ENCODE results near the gene PCDHGA1. TPM values are rescaled to one million over a fixed set of nuclear protein-coding genes. Genes with fewer than 3 reads are reported as not detected.

Gene PCDHGA1
- total RNA-seq, result not detected

DNA sequence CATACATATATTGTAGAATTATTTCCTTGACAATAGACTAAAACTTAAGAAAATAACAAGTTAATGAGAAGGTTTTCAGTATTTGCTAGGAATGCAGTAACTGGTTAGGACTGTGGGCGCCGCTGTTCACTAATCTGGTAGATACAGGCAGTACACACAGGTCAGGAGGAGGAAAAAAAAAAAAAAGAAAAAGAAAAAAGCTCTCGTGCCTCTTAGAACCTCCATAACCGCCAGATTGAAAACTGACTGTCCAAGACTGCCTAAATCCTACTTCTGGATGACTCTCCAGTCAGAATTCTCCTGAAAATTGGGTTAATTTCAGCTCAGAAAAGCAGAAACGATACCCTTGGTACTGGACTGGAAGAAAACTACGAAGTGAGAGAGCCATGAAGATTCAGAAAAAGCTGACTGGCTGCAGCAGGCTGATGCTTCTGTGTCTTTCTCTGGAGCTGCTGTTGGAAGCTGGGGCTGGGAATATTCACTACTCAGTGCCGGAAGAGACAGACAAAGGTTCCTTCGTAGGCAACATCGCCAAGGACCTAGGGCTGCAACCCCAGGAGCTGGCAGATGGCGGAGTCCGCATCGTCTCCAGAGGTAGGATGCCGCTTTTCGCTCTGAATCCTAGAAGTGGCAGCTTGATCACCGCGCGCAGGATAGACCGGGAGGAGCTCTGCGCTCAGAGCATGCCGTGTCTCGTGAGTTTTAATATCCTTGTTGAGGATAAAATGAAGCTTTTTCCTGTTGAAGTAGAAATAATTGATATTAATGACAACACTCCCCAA, at the start of gene PCDHGA1:
TSS of gene PCDHGA1 (plus strand) at position 216 of the 782 bp plus-strand sequence.

DNA sequence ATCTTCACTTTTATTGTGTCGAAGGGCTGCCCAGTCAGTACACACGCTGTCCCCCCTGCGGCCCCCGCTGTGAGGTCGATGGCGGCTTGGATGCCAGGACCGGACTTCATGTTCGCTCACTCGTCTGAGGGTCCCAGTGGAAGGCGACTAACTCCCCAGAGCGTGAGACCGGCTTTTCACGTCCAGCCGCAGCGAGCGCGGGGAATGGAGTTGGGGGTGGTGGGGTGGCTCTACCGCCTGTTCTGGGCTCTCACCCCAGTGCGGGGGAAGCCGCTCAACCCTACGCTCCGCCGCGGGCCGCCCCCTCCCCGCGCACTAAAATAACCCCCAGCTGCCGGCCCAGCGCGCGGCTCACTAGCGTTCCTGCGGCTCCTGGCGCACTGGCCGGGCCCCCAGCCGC, 26.6 kb upstream of the PCDHGA1 start, which contains the start of gene SLC25A2:
TSS of gene SLC25A2 (minus strand) at position 294 of the 400 bp plus-strand sequence. CDS start at position 110, 184 bp downstream.

DNA sequence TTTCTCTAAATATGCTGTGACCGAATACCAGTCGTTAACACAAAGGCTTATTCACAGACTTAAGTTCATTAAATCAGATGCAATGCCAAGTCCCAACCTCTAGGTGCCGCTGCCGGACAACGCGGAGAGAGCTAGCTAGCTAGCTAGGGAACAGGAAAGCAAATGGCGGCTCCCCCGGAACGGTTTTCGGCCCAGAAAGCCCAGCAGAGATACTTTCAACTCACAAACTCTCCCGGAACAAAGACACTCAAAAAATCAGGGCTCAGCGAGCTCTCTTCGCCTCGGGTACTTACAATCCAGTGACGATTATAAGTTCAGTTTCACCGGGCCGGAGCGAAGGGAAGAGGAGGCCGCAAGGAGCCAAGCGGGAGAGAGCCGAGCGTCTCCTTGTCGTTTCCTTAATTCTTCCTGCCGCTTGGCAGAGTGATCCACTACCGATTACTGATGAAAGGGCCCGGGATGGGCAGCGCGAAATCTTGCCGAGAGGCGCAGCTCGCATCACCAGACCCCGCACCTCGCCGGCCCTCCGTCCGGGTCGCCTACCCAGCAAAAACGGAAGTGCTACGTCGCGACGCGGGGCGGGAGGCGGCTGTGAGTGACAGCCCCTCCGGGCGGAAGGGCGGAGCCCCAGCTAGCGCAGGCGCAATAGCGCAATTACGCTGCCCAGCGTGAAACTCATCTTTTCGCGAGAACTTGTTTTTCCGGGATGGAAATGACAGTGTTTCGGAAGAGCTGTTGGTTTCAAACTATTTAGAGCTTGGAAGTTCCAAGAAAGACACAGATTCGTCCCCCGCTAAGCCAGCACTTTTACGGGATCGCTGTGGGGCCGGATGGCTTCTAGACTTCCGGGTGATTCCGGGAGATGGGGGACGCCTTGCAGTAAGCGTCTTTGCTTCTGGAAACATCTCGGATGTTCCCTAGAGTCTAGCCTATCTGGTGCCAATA, 9.8 kb upstream of the PCDHGA1 start, which contains the start of gene TAF7:
TSS of gene TAF7 (minus strand) at position 560 of the 945 bp plus-strand sequence. CDS start 740 bp downstream, outside the sequence.

DNA sequence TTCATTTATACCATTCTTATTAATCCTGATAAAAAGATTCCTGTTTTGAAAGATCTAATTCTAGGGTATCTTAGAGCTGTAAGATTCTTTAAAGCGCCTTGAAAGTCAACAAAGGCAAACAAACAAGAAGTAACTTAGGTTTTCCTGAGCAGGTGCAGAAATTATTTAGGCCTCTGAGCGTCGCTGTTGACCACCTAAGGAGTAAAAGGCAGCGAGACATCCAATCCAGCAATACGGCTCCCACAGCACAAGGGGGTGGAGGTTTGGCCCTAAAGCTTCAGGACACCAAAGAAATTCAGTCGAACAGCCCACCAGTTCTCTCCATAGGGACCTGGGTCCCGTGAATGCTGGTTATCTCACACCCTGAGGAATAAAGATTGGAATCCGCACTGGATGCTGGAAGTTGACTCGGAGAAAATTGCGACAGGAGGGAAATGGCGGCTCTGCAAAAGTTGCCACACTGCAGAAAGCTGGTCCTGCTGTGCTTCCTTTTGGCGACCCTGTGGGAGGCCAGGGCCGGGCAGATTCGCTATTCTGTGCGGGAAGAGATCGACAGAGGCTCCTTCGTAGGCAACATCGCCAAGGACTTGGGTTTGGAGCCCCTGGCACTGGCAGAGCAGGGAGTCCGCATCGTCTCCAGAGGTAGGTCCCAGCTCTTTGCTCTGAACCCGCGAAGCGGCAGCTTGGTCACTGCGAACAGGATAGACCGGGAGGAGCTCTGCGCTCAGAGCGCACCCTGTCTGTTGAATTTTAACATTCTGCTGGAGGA, 8.4 kb downstream of the PCDHGA1 start, which contains the start of gene PCDHGA2:
TSS of gene PCDHGA2 (plus strand) at position 223 of the 769 bp plus-strand sequence.

DNA sequence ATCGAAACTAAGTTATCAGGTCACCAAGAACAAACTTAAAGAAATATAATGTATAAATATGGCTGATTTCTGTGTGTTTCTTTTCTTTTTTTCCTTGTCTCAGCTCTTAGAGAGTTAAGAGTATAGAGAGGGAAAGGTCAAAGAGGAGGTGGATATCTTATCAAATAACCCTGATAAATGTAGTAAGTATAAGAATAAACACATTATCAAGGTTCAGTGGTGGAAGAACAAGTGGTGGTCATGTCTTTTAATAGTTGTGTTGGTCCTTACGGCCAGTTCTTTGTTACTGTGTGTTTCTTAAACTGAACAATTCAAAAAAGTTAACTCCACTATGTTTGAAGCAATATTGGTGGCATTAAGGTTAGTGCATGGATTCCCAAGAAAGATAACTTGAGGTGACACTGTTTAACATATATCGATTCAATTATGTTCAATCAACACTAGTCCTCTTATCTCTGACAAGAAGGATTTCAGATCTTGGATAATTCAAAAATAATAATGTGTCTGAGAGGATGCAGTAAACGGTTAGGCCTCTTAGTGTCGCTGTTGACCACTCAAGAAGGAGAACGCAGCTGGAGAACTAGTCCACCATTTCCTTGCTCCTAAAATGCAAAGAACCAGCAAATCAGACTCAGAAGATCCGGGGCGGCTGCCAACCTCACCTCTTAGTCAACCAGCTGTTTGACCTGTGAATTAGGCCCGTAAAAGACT, 13.1 kb downstream of the PCDHGA1 start, which contains the start of gene PCDHGA3:
TSS of gene PCDHGA3 (plus strand) at position 588 of the 711 bp plus-strand sequence. CDS start 205 bp downstream, outside the sequence.

GRCh38 chr5:141349917-141350619, 19.8 kb downstream of the PCDHGA1 start, which contains the start of gene PCDHGB1:
Gene PCDHGB1, plus strand, starts transcription at chr5:141350099. Its CDS starts 162 bp downstream, at chr5:141350261.

GRCh38 chr5:141354900-141355469, 24.7 kb downstream of the PCDHGA1 start, which contains the start of gene PCDHGA4:
Gene PCDHGA4, plus strand, starts transcription at chr5:141355021. Its CDS starts 87 bp downstream, at chr5:141355108.

GRCh38 chr5:141359790-141360426, 29.6 kb downstream of the PCDHGA1 start, which contains the start of gene PCDHGB2:
Gene PCDHGB2, plus strand, starts transcription at chr5:141359994. Its CDS starts 142 bp downstream, at chr5:141360136.

DNA sequence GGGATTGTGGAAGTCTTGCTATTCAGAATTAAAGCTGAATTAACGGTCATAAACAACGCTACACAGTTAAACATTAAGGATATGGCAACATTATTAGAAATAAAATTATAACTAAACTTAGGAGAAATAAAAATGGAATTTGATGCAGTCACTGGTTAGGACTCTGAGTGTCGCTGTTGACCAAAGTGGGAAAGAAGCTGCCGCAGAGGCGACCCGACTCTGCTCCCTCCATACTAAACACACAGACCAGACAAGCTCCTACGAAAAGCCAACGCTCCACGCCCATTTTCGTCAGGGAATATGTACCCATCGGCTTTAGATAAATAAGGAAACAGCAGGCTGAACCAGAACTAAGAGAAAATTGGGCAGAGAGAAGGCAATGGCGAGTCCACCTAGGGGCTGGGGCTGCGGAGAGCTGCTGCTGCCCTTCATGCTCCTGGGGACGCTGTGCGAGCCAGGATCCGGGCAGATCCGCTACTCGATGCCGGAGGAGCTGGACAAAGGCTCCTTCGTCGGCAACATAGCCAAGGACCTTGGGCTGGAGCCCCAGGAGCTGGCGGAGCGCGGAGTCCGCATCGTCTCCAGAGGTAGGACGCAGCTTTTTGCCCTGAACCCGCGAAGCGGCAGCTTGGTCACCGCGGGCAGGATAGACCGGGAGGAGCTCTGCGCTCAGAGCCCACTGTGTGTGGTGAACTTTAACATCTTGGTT, 33.8 kb downstream of the PCDHGA1 start, which contains the start of gene PCDHGA5:
TSS of gene PCDHGA5 (plus strand) at position 211 of the 709 bp plus-strand sequence. CDS start at position 380, 169 bp downstream.

GRCh38 chr5:141369994-141370848, 39.9 kb downstream of the PCDHGA1 start, which contains the start of gene PCDHGB3:
Gene PCDHGB3, plus strand, starts transcription at chr5:141370242. Its CDS starts 153 bp downstream, at chr5:141370395.

GRCh38 chr5:141373673-141374317, 43.5 kb downstream of the PCDHGA1 start, which contains the start of gene PCDHGA6:
Gene PCDHGA6, plus strand, starts transcription at chr5:141373891. Its CDS starts 193 bp downstream, at chr5:141374084.

DNA sequence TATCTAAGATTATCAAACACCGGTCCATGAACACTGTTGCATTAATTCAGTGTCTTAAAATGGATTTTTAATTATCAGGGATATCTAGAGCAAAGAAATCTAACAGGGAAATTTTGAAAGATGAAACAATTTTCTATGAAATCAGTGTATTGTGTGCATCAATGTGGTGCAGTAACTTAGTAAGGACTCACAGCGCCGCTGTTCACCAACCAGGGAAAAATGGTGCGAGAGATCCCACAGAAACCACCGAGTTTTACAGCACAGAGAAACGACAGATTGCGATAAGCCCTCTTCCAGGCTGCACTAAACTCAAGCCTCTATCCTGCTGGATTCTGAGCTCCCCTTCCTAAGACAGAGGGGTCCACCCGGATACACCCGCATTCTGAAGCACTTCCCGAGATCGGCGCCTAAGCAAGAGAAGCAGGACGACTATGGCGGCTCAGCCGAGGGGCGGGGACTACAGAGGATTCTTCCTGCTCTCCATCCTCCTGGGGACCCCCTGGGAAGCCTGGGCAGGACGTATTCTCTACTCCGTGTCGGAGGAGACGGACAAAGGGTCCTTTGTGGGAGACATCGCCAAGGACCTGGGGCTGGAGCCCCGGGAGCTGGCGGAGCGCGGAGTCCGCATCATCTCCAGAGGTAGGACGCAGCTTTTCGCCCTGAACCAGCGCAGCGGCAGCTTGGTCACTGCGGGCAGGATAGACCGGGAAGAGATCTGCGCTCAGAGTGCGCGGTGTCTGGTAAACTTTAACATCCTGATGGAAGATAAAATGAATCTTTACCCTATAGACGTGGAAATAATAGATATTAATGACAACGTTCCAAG, 52.4 kb downstream of the PCDHGA1 start, which contains the start of gene PCDHGA7:
TSS of gene PCDHGA7 (plus strand) at position 274 of the 826 bp plus-strand sequence. CDS start at position 432, 158 bp downstream.

DNA sequence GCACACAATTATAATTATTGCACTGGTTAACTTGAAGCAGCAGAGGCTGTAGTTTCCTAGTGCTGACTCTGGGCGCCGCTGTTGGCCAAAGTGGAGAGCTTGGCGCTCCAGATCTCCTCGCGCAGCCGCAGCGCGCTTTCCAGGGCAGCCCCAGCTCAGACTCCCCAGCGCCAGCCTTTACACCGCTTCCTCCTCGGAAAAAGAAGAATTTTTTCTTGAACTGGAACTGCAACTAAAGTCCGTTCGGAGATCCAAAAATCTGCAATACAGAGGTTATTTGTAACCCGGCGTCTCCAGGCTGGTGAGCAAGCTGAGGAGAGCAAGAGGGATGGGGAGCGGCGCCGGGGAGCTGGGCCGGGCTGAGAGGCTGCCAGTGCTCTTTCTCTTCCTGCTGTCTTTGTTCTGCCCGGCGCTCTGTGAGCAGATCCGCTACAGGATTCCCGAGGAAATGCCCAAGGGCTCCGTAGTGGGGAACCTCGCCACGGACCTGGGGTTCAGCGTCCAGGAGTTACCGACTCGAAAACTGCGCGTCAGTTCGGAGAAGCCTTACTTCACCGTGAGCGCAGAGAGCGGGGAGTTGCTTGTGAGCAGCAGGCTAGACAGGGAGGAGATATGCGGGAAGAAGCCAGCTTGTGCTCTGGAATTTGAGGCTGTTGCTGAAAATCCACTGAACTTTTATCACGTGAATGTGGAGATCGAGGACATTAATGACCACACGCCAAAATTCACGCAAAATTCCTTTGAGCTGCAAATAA, 57.4 kb downstream of the PCDHGA1 start, which contains the start of gene PCDHGB4:
TSS of gene PCDHGB4 (plus strand) at position 142 of the 755 bp plus-strand sequence. CDS start at position 329, 187 bp downstream.

DNA sequence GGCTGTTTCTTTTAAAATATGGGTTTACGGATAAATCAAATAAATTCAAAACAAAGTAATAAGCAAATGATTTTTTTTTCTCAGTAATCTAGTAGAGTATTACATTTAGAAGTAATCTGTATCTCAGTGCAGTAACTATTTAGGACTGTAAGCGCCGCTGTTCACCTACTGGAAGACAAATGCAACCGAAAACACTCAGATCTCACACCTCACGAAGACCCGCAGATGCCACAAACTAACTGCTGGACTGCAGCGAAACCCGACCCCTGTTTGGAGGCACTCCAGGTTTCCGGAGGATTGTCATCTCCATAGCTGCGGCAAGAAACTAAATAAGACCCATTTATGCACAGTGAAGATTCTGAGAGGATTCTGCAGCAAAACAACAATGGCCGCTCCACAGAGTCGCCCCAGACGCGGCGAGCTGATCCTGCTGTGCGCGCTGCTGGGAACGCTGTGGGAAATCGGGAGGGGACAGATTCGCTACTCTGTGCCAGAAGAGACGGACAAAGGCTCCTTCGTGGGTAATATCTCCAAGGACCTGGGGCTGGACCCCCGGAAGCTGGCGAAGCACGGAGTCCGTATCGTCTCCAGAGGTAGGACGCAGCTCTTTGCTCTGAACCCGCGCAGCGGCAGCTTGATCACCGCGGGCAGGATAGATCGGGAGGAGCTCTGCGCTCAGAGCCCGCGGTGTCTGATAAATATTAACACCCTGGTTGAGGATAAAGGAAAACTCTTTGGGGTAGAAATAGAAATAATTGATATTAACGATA, 62.3 kb downstream of the PCDHGA1 start, which contains the start of gene PCDHGA8:
TSS of gene PCDHGA8 (plus strand) at position 205 of the 770 bp plus-strand sequence. CDS start at position 386, 181 bp downstream.

Measured in activated naive CD4-positive, alpha-beta T cell treated with anti-CD3 and anti-CD28 coated beads, Interleukin-2, amount 10 ng/mL, durations not matched to agents 5 hours and 36 hours (primary cell).